SH-SY5Y (cell line): ENCODE measurements around the gene EML3.

Experiments
- GATA2 ChIP-seq: IDR thresholded peaks from 2 replicates; pipeline ENCODE4 v1.6.1; 2011; ENCODE audit warnings: mild to moderate bottlenecking, low read depth, low read length
- GATA3 ChIP-seq: IDR thresholded peaks from 2 replicates; pipeline ENCODE4 v1.6.1; 2011; ENCODE audit warnings: low read depth, mild to moderate bottlenecking, low read length, moderate library complexity

Gene EML3

GRCh38 chr11:62605902-62606301 lies 6.7 kb downstream of the EML3 start:
- TF ChIP-seq GATA3 (no peak), GATA2 (no peak)

- no peak for TF ChIP-seq GATA2
- no peak for TF ChIP-seq GATA3
Observed at GRCh38 chr11:62605467-62605866, 7.1 kb downstream of the EML3 start.

GRCh38 chr11:62604460-62605120 lies 8.0 kb downstream of the EML3 start:
- TF ChIP-seq GATA3 (no peak), GATA2 (no peak)

- TF ChIP-seq GATA3 (no peak), GATA2 (no peak)
Observed at GRCh38 chr11:62603776-62604299, 8.7 kb downstream of the EML3 start.

GRCh38 chr11:62603072-62603408 lies 9.5 kb downstream of the EML3 start:
- TF ChIP-seq GATA3 = no peak
- TF ChIP-seq GATA2 = no peak

- TF ChIP-seq GATA3 = no peak
- TF ChIP-seq GATA2 = no peak
Observed at GRCh38 chr11:62602141-62603071, 10.2 kb downstream of the EML3 start.

- TF ChIP-seq GATA2 = no peak
- no peak for TF ChIP-seq GATA3
Observed at GRCh38 chr11:62601372-62602140, 11.0 kb downstream of the EML3 start, which contains the start of gene MTA2. MTA2 (minus strand) TSS chr11:62601865; CDS start chr11:62601450, 415 bp downstream.

GRCh38 chr11:62601122-62601371 lies 11.5 kb downstream of the EML3 start:
- no peak for TF ChIP-seq GATA3
- TF ChIP-seq GATA2 = no peak

GRCh38 chr11:62600367-62601121 lies 12.0 kb downstream of the EML3 start:
- no peak for TF ChIP-seq GATA3
- TF ChIP-seq GATA2 = no peak

- TF ChIP-seq GATA2 = no peak
- no peak for TF ChIP-seq GATA3
Observed at GRCh38 chr11:62599901-62600300, 12.7 kb downstream of the EML3 start.

GRCh38 chr11:62599069-62599696 lies 13.4 kb downstream of the EML3 start:
- TF ChIP-seq GATA3 (no peak), GATA2 (no peak)

- no peak for TF ChIP-seq GATA2
- TF ChIP-seq GATA3 = no peak
Observed at GRCh38 chr11:62595124-62595523, 17.5 kb downstream of the EML3 start.

- TF ChIP-seq GATA2 = no peak
- TF ChIP-seq GATA3 = no peak
Observed at GRCh38 chr11:62593434-62594044, 19.0 kb downstream of the EML3 start.

- TF ChIP-seq GATA2 = no peak
- no peak for TF ChIP-seq GATA3
Observed at GRCh38 chr11:62592989-62593421, 19.6 kb downstream of the EML3 start.
